HEK293 (cell line): ENCODE measurements around the gene NELL2.

ENCODE experiments used
- SP2 ChIP-seq: fragments of 450-650 bp; formaldehyde crosslinking; IDR thresholded peaks from 2 replicates; pipeline ENCODE4 v1.5.1; 2016; ENCODE audit warnings: missing biosample characterization, missing genetic modification characterization
- YY1 ChIP-seq: fragments of 450-650 bp; formaldehyde crosslinking; IDR thresholded peaks from 2 replicates; pipeline ENCODE4 v1.5.1; 2018; ENCODE audit warnings: missing biosample characterization, missing genetic modification characterization
- ZBTB17 ChIP-seq: fragments of 450-650 bp; formaldehyde crosslinking; IDR thresholded peaks from 2 replicates; pipeline ENCODE4 v1.5.1; 2016; ENCODE audit warnings: missing biosample characterization, missing genetic modification characterization
- ZNF426 ChIP-seq: fragments of 450-650 bp; formaldehyde crosslinking; IDR thresholded peaks from 2 replicates; pipeline ENCODE4 v1.5.1; 2017; ENCODE audit warnings: missing biosample characterization, missing genetic modification characterization, mild to moderate bottlenecking, inconsistent platforms, moderate library complexity
- ZNF433 ChIP-seq: fragments of 450-650 bp; formaldehyde crosslinking; IDR thresholded peaks from 2 replicates; pipeline ENCODE4 v1.5.1; 2016; ENCODE audit warnings: missing biosample characterization, missing genetic modification characterization, low read depth
- ZNF654 ChIP-seq: fragments of 450-650 bp; formaldehyde crosslinking; IDR thresholded peaks from 2 replicates; pipeline ENCODE4 v1.5.1; 2016; ENCODE audit warnings: low read depth, missing biosample characterization, missing genetic modification characterization
- ZNF76 ChIP-seq: fragments of 450-650 bp; formaldehyde crosslinking; IDR thresholded peaks from 2 replicates; pipeline ENCODE4; 2016; ENCODE audit warnings: low read depth, missing biosample characterization, missing genetic modification characterization, borderline replicate concordance
- TF ChIP-seq, protein P1 (sequence below): fragments of 450-650 bp; formaldehyde crosslinking; IDR thresholded peaks from 2 replicates; pipeline ENCODE4 v1.5.1; 2016; ENCODE audit warnings: missing biosample characterization, missing genetic modification characterization
- TF ChIP-seq, protein P2 (sequence below): fragments of 450-650 bp; formaldehyde crosslinking; IDR thresholded peaks from 2 replicates; pipeline ENCODE4 v1.5.1; 2016; ENCODE audit warnings: missing biosample characterization, missing genetic modification characterization
- TF ChIP-seq, protein P3 (sequence below): fragments of 450-650 bp; formaldehyde crosslinking; IDR thresholded peaks from 2 replicates; pipeline ENCODE4 v1.5.1; 2016; ENCODE audit warnings: missing biosample characterization, missing genetic modification characterization, borderline replicate concordance

DNA sequence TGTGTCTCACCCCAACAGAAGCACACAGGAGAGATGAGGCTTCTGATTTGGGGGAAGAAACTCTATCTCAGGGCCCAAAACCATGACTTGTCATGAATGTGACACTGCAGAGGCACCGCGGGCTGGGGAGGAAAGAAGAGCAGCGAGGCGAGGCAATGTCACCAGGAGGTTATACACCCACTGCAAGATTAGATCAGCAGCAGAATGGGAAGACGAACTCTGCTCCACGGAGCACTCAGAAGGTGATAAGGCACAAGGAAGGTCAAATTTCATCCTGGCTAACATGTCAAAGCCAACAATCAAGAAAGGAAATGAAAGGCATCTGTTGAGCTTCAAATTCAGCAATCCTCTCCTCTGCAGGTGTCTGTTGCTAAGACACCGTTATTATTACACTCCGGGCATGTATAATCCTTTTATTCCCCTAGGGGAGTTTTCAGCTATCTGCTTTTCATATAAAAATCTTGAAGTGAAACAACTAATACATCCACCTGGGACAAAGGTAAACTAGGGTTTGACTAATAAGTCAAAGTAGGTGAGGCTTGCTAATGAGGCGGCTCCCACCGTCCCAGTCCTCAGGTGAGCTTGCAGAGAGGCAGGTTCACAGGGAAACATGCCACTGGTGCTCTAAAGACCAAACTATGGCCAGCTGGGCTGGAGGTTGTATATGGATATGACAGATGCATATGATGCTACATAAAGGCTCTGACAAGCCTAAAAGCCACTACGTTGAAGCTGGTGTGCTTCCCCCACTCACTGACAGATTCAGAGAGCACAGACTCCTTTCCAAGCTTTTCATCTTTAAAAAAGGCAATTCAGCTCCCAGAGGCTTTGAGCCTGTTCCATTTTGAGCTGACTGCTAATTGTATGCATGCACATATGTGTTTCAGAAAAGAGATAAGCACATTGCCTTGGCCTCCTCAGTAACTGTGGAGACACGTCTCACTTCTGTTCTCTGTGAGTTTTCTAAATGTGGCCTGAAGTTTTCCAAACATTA lies 221.2 kb downstream of the NELL2 start:
- TF ChIP-seq, protein P1, sequence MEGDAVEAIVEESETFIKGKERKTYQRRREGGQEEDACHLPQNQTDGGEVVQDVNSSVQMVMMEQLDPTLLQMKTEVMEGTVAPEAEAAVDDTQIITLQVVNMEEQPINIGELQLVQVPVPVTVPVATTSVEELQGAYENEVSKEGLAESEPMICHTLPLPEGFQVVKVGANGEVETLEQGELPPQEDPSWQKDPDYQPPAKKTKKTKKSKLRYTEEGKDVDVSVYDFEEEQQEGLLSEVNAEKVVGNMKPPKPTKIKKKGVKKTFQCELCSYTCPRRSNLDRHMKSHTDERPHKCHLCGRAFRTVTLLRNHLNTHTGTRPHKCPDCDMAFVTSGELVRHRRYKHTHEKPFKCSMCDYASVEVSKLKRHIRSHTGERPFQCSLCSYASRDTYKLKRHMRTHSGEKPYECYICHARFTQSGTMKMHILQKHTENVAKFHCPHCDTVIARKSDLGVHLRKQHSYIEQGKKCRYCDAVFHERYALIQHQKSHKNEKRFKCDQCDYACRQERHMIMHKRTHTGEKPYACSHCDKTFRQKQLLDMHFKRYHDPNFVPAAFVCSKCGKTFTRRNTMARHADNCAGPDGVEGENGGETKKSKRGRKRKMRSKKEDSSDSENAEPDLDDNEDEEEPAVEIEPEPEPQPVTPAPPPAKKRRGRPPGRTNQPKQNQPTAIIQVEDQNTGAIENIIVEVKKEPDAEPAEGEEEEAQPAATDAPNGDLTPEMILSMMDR (tag by site-specific recombination): no peak
- no peak for TF ChIP-seq ZNF426 (tag by site-specific recombination)
- no peak for TF ChIP-seq YY1 (tag by site-specific recombination)
- no peak for TF ChIP-seq SP2
- TF ChIP-seq ZNF654: no peak
- no peak for TF ChIP-seq ZBTB17
- TF ChIP-seq ZNF76 (tag by site-specific recombination): no peak
- TF ChIP-seq, protein P2, sequence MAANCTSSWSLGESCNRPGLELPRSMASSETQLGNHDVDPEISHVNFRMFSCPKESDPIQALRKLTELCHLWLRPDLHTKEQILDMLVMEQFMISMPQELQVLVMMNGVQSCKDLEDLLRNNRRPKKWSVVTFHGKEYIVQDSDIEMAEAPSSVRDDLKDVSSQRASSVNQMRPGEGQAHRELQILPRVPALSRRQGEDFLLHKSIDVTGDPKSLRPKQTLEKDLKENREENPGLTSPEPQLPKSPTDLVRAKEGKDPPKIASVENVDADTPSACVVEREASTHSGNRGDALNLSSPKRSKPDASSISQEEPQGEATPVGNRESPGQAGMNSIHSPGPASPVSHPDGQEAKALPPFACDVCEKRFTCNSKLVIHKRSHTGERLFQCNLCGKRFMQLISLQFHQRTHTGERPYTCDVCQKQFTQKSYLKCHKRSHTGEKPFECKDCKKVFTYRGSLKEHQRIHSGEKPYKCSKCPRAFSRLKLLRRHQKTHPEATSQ (tag by site-specific recombination): no peak
- no peak for TF ChIP-seq ZNF433 (tag by site-specific recombination)
- TF ChIP-seq, protein P3, sequence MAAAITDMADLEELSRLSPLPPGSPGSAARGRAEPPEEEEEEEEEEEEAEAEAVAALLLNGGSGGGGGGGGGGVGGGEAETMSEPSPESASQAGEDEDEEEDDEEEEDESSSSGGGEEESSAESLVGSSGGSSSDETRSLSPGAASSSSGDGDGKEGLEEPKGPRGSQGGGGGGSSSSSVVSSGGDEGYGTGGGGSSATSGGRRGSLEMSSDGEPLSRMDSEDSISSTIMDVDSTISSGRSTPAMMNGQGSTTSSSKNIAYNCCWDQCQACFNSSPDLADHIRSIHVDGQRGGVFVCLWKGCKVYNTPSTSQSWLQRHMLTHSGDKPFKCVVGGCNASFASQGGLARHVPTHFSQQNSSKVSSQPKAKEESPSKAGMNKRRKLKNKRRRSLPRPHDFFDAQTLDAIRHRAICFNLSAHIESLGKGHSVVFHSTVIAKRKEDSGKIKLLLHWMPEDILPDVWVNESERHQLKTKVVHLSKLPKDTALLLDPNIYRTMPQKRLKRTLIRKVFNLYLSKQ: no peak
